ENCODE results near the gene C8G. TPM values are rescaled to one million over a fixed set of nuclear protein-coding genes. Genes with fewer than 3 reads are reported as not detected.

The C8G gene
- total RNA-seq, 2 donors from 2014 or later, result 3.9 to 8.3 TPM

GRCh38 chr9:136960212-136960937 lies 15.3 kb downstream of the C8G start:
- DNase-seq, result no peak
- intact Hi-C loops (cut with DNase I, micrococcal nuclease), result no loop called here
- no peak for ATAC-seq

GRCh38 chr9:136960938-136961275 lies 15.9 kb downstream of the C8G start:
- intact Hi-C loops (cut with DNase I, micrococcal nuclease), result no loop called here
- no peak for ATAC-seq
- no peak for DNase-seq

- ATAC-seq (no peak), DNase-seq (no peak)
- intact Hi-C loops (cut with DNase I, micrococcal nuclease), result no loop called here
These were observed 16.4 kb downstream of the C8G start for GRCh38 chr9:136961279-136962065.

GRCh38 chr9:136962163-136962562 lies 17.1 kb downstream of the C8G start:
- intact Hi-C loops (cut with DNase I, micrococcal nuclease), result no loop called here
- ATAC-seq (no peak), DNase-seq (no peak)

GRCh38 chr9:136962701-136963248 lies 17.7 kb downstream of the C8G start:
- intact Hi-C loops (cut with DNase I, micrococcal nuclease), result no loop called here
- DNase-seq (no peak), ATAC-seq (no peak)

GRCh38 chr9:136963341-136963740 lies 18.3 kb downstream of the C8G start:
- intact Hi-C loops (cut with DNase I, micrococcal nuclease), result no loop called here
- no peak for ATAC-seq
- no peak for DNase-seq

- ATAC-seq, result no peak
- DNase-seq, result no peak
- intact Hi-C loops (cut with DNase I, micrococcal nuclease), result no loop called here
These were observed 18.7 kb downstream of the C8G start for GRCh38 chr9:136963751-136964150.

GRCh38 chr9:136964171-136964689 lies 19.2 kb downstream of the C8G start:
- peak; percentile 80 to 82 for DNase-seq
- intact Hi-C loops (cut with DNase I, micrococcal nuclease), result no loop called here
- ATAC-seq, result peak; percentile 96

- peak; percentile 4 for ATAC-seq
- DNase-seq, result no peak
- intact Hi-C loops (cut with DNase I, micrococcal nuclease), result no loop called here
These were observed 19.9 kb downstream of the C8G start for GRCh38 chr9:136964833-136965422.

- intact Hi-C loops (cut with DNase I, micrococcal nuclease), result no loop called here
- no peak for DNase-seq
- no peak for ATAC-seq
These were observed 20.9 kb downstream of the C8G start for GRCh38 chr9:136965771-136966484.

GRCh38 chr9:136968333-136969127 lies 23.5 kb downstream of the C8G start:
- no peak for ATAC-seq
- intact Hi-C loops (cut with DNase I, micrococcal nuclease), result no loop called here

GRCh38 chr9:136969150-136969549 lies 24.1 kb downstream of the C8G start:
- intact Hi-C loops (cut with DNase I, micrococcal nuclease), result no loop called here
- ATAC-seq, result no peak
- DNase-seq, result no peak

More at GRCh38 chr9:136968333-136969127, 23.5 kb downstream of the C8G start:
- DNase-seq, result no peak

- DNase-seq, result no peak
- no peak for ATAC-seq
- intact Hi-C loops (cut with DNase I, micrococcal nuclease), result no loop called here
These were observed 24.7 kb downstream of the C8G start for GRCh38 chr9:136969774-136970173.

GRCh38 chr9:136970361-136970760 lies 25.3 kb downstream of the C8G start:
- intact Hi-C loops (cut with DNase I, micrococcal nuclease), result no loop called here
- no peak for ATAC-seq
- no peak for DNase-seq

GRCh38 chr9:136971746-136972145 lies 26.7 kb downstream of the C8G start:
- intact Hi-C loops (cut with DNase I, micrococcal nuclease), result no loop called here
- DNase-seq, result no peak
- ATAC-seq, result no peak

GRCh38 chr9:136972335-136972734 lies 27.3 kb downstream of the C8G start:
- no peak for ATAC-seq
- intact Hi-C loops (cut with DNase I, micrococcal nuclease), result no loop called here
- no peak for DNase-seq

- DNase-seq (no peak), ATAC-seq (no peak)
- intact Hi-C loops (cut with DNase I, micrococcal nuclease), result no loop called here
These were observed 27.7 kb downstream of the C8G start for GRCh38 chr9:136972743-136973142.

All from left colon (tissue), 2 donors.